Measurements from ENCODE around the gene SMPX.

The SMPX gene

DNA sequence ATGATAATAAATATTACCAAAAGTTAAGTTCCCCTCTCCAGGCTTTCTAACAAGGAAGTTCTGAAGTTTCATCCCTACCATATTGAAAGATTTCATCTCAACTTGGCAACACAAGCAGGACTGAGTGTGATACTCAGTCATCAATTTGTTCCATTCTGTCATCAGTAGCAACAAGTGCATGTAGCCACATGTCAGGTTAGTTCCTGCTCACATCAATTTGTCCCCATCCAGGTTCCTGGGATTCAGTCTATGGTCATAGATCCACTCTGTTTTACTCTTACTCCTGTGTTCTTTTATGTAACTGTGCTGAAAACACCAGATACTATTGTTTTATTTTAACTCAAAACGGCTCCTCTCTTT lies 22.2 kb downstream of the SMPX start:
- Histone ChIP-seq H3K27me3 (no peaks in the 10 kb centered on the region), H3K27ac (no peak overlapping the region), H3K4me3 (ENCODE audit: low read depth in 1 of 2, low read length in 1 of 2) (no peak overlapping the region), H3K36me3 (no peaks in the 10 kb centered on the region), H3K9me3 (no peaks in the 10 kb centered on the region), H3K4me1 (ENCODE audit: control insufficient read depth in 1 of 2, insufficient read depth in 1 of 2, low read depth in 1 of 2, low read length in 1 of 2) (no peaks in the 10 kb centered on the region)
- TF ChIP-seq, protein P1, sequence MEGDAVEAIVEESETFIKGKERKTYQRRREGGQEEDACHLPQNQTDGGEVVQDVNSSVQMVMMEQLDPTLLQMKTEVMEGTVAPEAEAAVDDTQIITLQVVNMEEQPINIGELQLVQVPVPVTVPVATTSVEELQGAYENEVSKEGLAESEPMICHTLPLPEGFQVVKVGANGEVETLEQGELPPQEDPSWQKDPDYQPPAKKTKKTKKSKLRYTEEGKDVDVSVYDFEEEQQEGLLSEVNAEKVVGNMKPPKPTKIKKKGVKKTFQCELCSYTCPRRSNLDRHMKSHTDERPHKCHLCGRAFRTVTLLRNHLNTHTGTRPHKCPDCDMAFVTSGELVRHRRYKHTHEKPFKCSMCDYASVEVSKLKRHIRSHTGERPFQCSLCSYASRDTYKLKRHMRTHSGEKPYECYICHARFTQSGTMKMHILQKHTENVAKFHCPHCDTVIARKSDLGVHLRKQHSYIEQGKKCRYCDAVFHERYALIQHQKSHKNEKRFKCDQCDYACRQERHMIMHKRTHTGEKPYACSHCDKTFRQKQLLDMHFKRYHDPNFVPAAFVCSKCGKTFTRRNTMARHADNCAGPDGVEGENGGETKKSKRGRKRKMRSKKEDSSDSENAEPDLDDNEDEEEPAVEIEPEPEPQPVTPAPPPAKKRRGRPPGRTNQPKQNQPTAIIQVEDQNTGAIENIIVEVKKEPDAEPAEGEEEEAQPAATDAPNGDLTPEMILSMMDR (IDR thresholded peaks at IDR 0.05) = no peak

DNA sequence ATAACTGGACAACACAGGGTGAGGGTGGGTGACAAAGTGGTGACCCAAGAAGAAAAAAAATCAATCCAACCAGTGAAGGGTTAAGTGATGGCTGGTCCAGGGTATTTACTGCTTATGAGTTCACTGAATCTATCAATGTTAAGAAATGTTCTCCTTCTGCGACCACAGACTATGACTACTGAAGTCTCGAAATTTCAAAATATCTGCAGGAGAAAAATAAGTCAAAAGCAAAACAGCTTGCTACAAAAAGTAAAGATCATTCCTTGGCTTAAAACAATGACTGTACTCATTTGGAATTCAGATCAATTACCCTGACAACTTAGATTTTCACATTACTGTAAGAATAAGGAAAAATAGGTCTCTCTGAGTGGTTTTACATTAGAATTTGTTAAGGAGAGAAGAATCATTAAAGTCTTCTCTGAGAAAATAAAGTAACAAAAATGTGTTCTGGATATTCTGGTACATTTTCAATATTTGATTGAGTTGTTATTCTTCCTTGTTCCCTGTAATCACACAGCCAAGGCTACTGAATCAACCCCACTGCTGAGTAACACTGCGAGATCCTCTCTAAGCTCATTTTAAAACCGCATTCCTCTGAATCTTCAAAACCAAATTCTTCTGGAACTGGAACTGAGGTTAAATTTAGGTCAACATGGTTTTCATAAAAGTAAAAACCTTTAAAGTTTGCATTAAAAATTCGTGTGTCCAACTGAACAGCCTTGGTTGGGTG lies 22.7 kb downstream of the SMPX start:
- H3K36me3 ChIP-seq = no peaks in the 10 kb centered on the region
- TF ChIP-seq, protein P1 (IDR thresholded peaks at IDR 0.05) = no peak
- no peak overlapping the region for H3K27ac ChIP-seq
- no peaks in the 10 kb centered on the region for H3K27me3 ChIP-seq
- no peaks in the 10 kb centered on the region for H3K9me3 ChIP-seq
- H3K4me1 ChIP-seq (ENCODE audit: control insufficient read depth in 1 of 2, insufficient read depth in 1 of 2, low read depth in 1 of 2, low read length in 1 of 2) = no peaks in the 10 kb centered on the region
- H3K4me3 ChIP-seq (ENCODE audit: low read depth in 1 of 2, low read length in 1 of 2) = no peak overlapping the region

DNA sequence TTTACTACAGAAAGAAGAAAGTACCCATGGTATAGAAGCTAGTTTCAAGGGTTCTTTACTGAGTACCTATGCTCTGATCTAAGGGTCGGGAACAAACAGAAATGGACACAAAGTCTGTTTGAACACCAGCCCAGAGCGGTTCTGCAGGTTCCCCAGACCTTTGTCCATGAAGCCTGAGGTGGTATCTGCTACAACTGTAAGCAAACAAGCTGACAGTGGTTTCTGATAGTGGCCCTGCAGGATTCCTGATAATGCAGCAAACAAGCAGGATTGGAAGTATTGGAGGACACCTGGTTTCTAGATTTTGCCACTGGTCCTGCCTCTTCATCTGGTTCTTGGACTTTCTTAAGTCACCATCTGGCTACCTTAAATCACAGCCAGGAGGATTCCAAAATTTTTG lies 23.7 kb downstream of the SMPX start:
- Histone ChIP-seq H3K27me3 (no peaks in the 10 kb centered on the region), H3K9me3 (no peaks in the 10 kb centered on the region), H3K4me1 (ENCODE audit: control insufficient read depth in 1 of 2, insufficient read depth in 1 of 2, low read depth in 1 of 2, low read length in 1 of 2) (no peaks in the 10 kb centered on the region), H3K27ac (no peak overlapping the region), H3K36me3 (no peaks in the 10 kb centered on the region), H3K4me3 (ENCODE audit: low read depth in 1 of 2, low read length in 1 of 2) (no peak overlapping the region)
- TF ChIP-seq, protein P1 (IDR thresholded peaks at IDR 0.05) = no peak

DNA sequence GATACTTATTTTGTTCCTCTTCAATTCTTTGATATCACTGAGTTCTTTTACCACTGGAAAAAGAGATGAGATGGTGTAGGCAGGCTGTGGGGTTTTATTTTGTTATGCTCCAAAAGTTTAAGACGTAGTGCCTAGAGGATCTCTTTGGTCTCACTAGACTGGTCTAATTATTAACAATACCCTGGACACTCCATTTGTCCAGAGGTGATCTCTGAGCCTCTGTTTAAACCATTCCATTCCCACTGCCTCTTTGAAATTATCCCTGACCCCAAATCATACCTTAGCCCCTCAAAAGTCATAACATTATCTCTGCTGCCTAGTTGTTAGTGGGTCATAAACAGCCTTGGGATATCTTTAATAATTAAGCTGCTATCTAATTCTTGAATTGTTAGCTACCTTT lies 24.2 kb downstream of the SMPX start:
- H3K27ac ChIP-seq = no peak overlapping the region
- no peaks in the 10 kb centered on the region for H3K36me3 ChIP-seq
- TF ChIP-seq, protein P1 (IDR thresholded peaks at IDR 0.05) = no peak
- H3K4me3 ChIP-seq (ENCODE audit: low read depth in 1 of 2, low read length in 1 of 2) = no peak overlapping the region
- no peaks in the 10 kb centered on the region for H3K27me3 ChIP-seq
- H3K4me1 ChIP-seq (ENCODE audit: control insufficient read depth in 1 of 2, insufficient read depth in 1 of 2, low read depth in 1 of 2, low read length in 1 of 2) = no peaks in the 10 kb centered on the region
- no peaks in the 10 kb centered on the region for H3K9me3 ChIP-seq

DNA sequence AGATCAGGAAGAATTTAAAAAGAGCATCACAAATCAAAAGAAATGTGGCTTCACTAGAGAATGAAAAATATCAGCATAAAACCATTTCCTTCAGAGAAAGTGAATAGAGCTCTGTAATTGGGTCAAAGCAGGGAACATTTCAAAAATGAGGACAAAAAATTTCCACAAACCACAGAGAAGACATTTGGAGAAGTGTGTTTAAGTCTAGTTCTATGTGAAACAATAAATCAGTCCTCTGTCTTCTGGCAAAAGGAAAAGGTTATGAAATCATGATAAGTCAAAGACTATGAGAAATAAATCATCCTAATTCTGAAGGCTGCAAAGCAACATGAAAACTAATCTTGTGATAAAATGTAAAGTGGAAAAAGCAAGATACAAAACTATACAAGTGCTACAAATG lies 27.9 kb downstream of the SMPX start:
- H3K27ac ChIP-seq = no peak overlapping the region
- no peaks in the 10 kb centered on the region for H3K9me3 ChIP-seq
- no peaks in the 10 kb centered on the region for H3K36me3 ChIP-seq
- H3K4me3 ChIP-seq (ENCODE audit: low read depth in 1 of 2, low read length in 1 of 2) = no peak overlapping the region
- H3K4me1 ChIP-seq (ENCODE audit: control insufficient read depth in 1 of 2, insufficient read depth in 1 of 2, low read depth in 1 of 2, low read length in 1 of 2) = no peaks in the 10 kb centered on the region
- no peaks in the 10 kb centered on the region for H3K27me3 ChIP-seq
- TF ChIP-seq, protein P1 (IDR thresholded peaks at IDR 0.05) = no peak

Measured in neutrophil (primary cell).